Posterior cingulate gyrus (tissue), 11 donors: ENCODE results near the gene ABCC6.
"Not testable (repeated sequence)": the region's sequence is repeated elsewhere in the genome, so short reads cannot be mapped to it uniquely, and the experiment has no call there.

ENCODE experiments used
- DNase-seq, 10 donors: peaks; one replicate each; pipeline versions ENCODE4 v3.0.0 to v3.0.0-alpha.2; 2020 to 2021; ENCODE audit warnings: mixed read lengths in 3 of 10
- intact Hi-C: fragments of 100-400 bp; cut with DNase I; formaldehyde crosslinking; loops from one replicate; pipeline ENCODE4 v1.15.1; 2023

The ABCC6 gene

DNA sequence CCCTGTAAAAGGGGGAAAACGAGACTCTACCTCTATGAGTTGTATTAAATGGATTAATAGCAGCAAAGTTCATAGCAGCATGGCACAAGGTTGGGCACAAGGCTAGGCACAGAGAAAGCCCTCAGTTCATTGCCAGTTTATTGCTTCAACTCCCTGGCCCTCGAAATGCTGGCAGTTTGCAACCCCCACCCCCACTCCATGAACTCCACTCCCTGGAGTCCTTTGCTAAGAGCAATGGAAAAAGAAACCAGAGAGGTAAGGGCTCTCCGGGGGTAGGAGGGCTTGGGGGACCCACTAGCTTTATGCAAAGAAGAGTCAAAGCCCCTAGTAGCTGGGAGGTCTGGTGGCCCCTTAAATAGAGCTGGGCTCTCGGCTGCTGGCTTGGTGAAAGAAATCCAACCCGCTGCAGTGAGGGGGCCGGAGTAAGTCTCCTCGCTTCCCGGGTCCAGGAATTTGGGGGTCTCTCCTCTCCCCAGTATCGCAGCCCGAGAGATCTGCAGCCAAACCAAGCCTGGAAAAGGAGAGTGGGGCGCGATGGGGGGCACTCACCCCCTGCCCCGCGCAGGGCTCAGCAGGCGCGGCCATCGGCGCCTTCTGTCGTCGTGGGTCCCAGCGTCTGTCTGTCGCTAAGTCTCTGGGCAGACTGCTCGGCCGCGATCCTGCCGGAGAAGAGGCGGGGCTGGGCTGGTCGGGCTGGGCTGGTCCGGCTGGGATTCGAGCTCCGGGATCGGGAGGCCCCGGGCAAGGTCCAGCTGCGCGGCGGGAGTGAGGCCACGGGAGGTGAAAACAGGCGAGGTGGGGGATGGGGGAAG lies at the start of gene ABCC6:
ABCC6 (minus strand) TSS at position 645 of the 812 bp plus-strand sequence; CDS start at position 585, 60 bp downstream.
- DNase-seq, intact Hi-C loops: not testable (repeated sequence)

DNA sequence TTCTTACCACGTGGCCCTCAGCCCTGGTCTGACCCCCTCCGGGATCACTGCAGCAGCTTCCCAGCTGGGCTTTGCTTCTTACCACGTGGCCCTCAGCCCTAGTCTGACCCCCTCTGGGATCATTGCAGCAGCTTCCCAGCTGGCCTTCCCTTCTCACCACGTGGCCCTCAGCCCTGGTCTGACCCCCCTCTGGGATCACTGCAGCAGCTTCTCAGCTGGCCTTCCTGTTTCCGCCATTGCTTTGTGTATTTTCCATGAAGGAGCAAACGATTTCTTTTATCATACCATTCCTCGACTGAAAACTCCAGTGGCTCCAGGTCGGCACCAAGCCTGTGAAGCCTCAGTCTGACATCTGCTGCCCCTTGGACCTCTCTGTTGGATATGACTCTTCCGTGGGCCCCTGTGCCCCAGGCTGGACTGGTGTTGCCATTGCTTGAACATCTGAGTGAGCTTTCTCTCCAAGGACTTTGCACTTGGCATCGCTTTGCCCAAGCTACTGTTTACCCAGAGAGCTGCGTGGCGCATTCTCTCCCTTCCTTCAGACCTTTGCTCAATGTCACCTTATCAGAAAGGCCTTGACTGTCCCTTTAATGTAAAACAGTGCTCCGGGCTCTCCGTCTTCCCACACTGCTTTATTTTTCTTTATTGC lies 49.4 kb upstream of the ABCC6 start:
- intact Hi-C loops, DNase-seq: not testable (repeated sequence)

DNA sequence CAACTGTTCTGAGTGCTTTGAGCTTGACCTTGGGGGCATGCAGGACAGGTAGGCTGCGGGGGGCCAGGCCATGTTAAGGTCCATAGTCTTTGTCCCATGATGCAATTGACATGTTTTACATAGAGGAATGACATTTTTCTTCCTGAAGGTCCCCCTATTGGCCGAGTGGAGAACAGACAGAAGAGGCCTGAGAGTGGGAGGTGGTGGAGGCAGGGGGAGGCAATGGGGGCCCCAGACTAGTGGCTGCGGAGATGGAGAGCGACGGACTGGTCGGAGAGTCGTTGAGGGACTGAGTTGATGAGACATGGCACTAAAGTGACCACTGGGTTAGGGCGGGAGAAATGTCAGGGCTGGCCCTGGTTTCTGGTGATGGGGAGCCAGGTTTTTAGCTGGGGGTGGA lies 48.4 kb upstream of the ABCC6 start:
- intact Hi-C loops, DNase-seq: not testable (repeated sequence)

DNA sequence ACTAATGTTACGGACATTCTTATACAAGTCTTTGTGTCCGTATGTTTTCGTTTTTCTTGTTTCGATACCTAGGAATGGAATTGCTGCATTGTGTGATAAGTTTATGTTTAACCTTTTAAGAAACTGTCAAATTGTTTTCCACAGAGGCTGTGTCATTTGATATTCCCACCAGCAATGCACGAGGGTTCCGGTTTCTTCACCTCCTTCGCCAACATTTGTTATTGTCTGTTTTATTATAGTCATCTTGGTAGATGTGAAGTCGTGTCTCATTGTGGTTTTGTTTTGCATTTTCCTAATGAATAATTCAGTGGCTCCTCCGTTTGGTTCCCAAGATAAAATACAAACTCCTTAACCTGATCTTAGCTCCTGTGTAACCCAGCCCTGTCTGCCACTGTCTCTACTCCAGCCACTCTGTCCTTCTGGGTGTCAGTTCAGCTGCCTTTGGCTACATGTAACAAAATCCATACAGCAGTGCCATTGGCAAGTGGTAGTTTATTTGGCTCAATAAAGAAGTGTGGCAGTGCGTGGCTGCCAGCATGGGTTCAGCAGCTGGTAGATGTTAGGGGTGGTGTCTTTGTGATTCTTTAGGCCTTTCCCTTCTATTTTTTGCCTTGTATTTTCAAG lies 45.0 kb upstream of the ABCC6 start:
- intact Hi-C loops, DNase-seq: not testable (repeated sequence)

DNA sequence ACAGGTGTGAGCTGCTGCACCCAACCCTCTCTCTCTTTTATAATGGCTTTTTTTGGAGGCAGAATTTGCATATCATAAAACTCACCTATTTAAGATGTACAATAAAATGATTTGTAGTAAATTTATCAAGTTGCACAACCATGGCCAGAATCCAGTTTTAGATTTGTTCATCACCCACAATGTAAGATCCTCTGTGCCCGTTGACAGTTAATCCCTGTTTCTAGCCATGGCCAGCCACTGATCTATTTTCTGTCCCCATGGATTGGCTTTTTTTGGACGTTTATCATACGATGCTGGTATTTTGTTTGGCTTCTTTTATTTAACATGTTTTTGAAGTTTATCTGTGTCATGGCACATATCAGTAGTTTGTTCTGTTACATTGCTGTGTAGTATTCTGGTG lies 44.4 kb upstream of the ABCC6 start:
- DNase-seq, intact Hi-C loops: not testable (repeated sequence)

DNA sequence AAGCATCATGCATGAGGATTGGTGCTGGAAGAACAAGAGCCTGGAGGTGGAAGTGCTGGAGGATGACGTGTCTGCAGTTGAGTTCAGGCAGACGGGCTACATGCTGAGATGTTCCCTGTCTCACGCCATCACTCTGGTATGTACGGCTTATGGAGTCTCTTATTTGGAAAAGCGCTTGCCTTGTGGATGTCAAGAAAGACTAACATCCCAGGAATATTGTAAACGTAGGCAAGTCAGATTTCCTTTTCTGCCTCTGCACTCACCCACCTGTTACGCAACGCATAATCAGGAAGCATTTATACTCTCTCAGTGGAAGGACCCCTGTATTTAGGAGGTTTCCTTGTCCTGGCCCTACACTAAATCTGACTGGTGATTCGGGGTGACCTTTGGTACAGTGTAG lies 41.8 kb upstream of the ABCC6 start:
- intact Hi-C loops: not testable (repeated sequence)

DNA sequence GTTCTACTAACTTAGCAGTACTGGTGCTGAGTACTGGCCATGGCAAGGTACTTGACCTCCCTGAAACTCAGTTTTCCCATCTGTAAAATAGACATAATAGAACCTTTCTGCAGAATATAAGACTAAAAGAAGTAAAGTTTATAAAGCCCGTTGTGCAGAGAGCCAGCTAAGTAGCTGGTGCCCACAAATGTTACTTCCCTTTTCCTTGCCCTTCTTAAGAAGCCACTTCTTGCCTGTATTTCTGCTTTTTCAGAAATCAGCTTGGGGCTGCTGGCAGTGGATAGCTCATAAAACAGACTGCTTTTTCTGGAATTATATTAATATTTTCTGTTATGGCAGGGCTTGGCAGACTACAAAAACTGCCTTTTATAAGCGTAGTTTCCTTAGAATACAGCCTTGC lies 40.7 kb upstream of the ABCC6 start:
- DNase-seq, intact Hi-C loops: not testable (repeated sequence)

More for the DNA sequence above, 41.8 kb upstream of the ABCC6 start:
- DNase-seq: not testable (repeated sequence)

DNA sequence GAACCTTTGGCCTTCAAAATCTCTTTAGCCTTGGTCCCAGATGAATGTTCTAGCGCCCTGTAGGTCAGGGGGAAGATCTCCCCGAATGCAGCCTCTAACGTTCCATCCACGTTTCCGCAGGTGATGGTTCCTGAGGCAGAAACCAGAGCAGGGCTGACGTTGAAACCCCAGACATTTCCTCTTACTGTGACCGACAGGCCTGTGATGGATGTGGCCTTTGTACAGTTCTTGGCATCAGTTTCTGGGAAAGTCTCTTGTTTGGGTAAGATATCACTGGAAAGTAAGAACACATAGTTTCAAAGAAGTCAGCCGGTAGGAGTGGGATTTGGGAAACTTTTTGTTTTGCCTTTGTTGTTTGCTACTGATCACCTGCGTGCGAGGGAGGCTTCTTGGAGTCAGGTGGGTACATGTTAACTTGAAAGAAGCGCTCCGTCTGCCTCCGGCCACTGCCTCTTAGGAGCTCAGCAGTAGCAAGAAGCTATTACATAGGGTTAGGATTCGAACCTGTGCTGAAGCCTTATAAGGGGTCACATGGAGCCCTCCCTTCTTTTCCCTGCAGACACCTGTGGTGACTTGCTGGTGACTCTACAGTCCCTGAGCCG lies 39.8 kb upstream of the ABCC6 start:
- intact Hi-C loops, DNase-seq: not testable (repeated sequence)

DNA sequence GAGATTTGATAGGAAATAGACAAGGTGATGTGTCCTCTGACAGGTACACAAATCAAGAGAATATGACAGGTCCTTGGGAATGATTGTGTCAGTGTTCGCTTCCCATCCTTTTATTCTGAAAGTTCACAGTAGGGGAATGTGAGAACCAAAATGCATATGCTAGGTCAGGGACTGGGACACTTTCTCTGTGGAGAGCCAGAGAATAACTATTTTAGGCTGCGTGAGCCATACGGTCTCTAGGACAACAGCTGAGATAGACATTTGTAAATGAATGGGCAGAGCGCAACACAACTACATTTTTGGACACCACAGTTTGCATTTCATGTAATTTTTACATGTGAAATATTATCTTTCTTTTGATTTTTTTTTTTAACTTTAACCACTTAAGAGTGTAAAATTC lies 36.7 kb upstream of the ABCC6 start:
- intact Hi-C loops, DNase-seq: not testable (repeated sequence)

DNA sequence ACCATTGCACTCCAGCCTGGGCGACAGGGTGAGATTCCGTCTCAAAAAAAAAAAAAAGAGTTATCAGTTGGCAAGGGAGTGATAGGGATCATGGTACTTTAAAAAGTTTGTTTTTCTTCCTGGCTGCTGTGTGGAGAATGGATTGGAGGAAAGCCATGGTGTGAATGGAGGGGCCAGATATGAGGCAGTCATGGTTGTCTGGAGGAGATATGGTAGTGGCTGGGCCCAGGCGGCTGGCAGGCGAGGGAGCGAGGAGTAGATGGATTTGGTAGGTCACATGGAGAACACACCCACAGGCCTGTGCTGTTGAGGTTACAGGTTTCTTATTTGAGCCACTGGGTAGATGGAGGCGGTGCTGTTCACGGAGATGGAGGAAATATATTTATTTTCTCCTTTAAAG lies 35.5 kb upstream of the ABCC6 start:
- intact Hi-C loops: not testable (repeated sequence)
- DNase-seq: peak in 4 of 10 donors; percentile 26 to 81 (median 79)

DNA sequence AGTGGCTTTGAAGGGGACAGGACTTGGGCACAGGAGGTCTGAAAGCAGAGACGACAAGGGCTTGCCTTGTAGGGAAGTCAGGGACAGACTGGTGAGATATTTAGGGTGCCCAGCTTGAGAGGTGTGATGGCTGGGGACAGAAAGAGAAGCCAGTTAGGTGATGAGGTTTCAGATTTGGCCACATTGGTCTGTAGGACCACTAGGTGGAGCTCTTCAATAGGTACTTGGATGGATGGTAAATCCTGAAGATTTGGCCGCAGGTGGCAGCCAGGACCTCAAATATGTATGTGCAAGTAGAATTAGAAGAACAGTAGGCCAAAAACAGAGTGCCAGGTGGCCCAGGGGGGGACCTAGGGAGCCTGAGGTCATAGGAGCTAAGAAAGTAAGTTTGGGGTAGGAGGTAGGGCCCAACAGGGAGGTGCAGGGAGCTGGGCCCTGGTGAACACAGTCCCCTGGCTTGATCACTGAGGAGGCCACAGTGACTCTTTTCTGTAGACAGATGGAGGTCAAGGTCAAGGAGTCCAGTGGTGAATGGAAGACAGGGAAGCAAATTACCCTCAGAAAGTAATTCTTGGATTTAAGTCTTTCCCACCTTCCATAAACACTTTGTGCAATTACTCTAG lies 34.1 kb upstream of the ABCC6 start:
- intact Hi-C loops, DNase-seq: not testable (repeated sequence)

DNA sequence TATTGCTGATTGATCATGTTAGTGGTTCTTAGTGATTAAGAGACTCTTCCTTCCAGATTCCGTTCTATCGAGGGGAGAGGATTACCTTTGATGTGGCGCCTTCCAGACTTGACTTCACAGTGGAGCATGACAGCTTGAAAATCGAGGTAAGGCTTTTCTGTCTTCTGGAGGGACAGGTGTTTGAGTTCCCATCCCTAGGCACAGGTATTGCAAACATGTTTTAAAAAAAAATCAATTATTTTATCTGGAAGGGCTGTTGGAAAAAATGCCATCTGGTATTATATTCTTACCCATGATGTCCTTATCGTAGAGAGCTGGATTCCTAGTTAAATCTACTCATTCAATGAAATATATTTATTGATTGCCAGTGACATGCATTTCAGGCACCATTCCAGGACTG lies 29.1 kb upstream of the ABCC6 start:
- DNase-seq, intact Hi-C loops: not testable (repeated sequence)

DNA sequence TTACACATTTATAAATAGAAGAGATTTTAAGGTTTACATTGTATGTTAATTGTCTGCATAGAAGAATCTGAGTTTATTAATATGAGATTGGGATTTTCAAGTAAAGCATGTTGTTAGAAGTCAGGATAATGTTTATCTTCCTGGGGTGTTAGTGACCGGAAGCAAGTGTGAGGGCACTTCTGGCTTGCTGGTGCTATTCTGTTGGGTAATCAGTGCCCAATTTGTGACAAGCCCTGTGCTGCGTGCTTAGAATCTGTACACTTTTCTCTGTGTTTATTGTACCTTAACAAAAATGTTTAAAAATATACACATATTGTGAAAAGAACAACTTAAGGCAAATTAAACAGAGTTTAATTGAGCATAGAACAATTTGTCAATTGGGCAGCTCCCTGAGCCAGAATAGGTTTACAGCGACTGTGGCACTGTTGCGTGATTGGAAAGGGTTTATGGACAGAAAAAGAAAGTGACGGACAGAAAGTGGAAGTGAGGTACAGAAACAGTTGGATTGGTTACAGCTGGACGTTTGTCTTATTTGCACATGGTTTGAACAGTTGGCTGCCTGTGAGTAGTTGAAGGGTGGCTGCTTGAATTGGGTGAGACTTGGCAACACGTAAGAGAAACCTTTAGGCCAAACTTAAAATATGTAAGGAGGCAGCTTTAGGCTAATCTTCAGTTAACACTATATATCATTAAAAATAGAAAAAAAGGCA lies 26.5 kb upstream of the ABCC6 start:
- DNase-seq, intact Hi-C loops: not testable (repeated sequence)

DNA sequence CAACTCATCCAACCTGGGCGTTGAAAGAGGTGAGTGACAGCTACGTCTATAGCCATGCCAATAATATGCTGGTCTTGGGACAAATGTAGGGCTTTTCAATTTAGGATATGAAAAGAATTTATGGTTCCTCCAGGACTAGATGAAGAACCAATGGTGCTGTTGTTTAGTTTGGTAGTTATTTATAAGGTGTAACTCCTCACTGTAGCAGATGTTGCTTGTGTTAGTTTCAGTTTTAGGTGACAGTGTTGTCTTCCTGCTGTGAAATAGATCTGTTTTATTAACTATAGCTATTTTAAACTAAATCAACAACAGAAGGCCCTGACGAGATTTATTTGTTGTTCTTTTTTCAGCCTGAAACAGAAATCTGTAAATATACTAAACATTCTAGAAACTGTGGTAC lies 24.1 kb upstream of the ABCC6 start:
- DNase-seq, intact Hi-C loops: not testable (repeated sequence)

DNA sequence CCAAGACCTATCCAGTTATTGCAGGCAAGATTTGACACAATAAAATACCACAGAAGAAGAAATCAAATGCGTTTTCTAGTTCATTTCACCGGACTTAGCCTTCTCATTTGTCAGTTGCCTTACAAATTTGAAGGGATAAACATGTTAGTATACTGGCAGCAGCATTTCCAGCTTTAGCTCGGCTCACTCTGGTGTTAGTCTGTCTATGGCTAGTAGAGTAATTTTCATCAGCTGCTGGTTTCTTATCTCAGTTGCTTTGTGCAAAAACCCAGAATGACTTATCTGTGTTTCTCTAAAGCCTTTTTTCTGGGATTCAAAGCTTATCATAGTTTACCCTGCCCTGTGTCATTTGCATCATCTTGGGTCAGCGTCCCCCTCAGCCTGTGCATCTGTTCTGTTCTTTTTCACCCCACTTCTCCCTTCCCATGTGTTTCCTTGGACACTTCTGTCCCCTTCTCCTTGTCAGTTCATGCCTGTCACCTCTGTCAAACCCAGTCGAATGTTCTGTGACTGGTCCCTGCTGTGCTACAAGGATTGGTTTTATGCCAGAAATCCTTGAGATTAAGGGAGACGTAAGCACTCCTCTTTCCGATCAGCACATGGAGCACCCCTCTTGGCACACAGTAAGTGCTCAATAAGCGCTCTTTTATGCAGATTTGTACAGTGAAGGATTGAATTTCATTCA lies 23.4 kb upstream of the ABCC6 start:
- intact Hi-C loops, DNase-seq: not testable (repeated sequence)

DNA sequence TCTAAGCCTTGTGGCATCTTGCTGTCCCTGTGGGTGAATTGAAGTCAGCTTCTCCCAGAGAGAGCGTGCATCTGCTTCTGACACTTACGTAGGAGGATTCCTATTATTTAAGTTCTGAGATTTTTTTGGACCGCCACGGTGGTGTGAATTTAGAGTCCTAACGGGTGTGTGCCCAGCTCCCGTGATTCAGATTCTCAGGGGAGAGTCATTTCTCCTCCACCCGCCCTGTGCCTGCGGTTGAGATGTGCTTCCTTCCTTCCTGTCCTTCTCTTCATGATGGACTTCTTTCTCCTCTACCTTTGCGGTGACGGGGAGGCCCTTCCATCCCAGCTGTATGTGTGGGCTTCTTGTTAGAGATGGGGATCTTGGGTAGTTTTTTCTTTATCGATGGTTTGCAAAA lies 20.6 kb upstream of the ABCC6 start:
- intact Hi-C loops: not testable (repeated sequence)
- peak in 6 of 10 donors; percentile 8 to 83 (median 48) for DNase-seq

DNA sequence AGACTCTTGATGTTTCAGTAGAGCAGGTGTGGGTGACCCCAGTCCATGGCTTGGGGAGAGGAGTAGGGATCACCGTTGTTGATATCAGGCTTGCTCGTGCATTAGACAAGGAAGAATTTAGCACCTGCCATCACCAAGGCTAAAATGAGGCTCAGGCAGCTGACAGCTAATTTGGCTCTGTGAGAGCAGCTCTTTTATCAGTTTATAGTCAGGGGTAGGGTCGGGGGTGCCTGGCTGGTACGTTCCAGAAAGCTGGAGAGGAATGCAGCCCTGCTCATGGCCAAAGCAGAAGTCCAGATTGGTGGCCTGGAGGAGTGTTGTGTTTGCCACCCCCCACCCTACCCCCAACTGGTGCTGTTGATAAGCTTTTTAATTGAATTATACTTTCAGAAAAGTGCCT lies 17.4 kb upstream of the ABCC6 start:
- intact Hi-C loops, DNase-seq: not testable (repeated sequence)

DNA sequence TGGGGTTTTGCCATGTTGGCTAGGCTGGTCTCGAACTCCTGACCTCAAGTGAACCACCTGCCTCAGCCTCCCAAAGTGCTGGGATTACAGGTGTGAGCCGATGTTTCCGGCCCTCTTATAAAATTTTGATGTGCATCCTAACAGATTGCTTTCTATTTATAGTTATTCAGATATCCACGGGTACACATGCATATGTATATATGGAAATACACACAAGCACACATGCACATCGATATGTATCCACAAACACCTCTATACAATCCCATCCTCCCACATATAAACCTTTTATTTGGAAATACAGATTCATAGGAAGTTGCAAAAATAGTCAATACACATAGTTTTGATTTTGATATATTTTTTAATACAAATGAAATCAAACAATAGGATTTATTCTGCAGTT lies 14.4 kb upstream of the ABCC6 start:
- intact Hi-C loops, DNase-seq: not testable (repeated sequence)

DNA sequence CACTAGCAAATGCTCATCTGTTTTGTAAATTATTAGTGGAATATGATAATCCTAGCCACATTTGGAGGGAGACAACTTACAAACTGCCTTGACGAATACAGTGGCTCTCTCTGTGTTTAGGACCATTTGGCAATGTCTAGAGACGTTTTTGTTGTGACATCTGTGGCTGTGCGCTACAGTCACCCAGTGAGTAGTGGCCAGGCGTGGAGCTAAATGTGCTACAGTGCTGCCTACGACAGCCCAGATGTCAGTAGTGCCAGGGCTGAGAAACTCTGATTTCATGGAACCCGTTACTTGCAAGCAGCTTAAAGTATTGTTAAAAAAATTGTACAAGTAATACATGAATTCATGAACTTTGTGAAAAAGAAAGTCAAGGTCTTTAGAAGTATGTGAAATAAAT lies 13.8 kb upstream of the ABCC6 start:
- peak in 6 of 10 donors; percentile 11 to 91 (median 32) for DNase-seq
- intact Hi-C loops: not testable (repeated sequence)
